ENCODE data around the gene GOLGA8T.
"Not testable (repeated sequence)": the region's sequence is repeated elsewhere in the genome, so short reads cannot be mapped to it uniquely, and the experiment has no call there.

GOLGA8T gene, protein sequence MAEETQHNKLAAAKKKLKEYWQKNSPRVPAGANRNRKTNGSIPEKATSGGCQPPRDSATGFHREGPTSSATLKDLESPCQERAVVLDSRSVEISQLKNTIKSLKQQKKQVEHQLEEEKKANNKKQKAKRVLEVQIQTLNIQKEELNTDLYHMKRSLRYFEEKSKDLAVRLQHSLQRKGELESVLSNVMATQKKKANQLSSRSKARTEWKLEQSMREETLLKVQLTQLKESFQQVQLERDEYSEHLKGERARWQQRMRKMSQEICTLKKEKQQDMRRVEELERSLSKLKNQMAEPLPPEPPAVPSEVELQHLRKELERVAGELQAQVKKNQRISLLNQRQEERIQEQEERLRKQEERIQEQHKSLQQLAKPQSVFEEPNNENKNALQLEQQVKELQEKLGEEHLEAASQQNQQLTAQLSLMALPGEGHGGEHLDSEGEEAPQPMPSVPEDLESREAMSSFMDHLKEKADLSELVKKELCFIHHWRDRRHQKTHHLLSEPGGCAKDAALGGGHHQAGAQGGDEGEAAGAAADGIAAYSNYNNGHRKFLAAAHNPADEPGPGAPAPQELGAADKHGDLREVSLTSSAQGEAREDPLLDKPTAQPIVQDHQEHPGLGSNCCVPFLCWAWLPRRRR

DNA sequence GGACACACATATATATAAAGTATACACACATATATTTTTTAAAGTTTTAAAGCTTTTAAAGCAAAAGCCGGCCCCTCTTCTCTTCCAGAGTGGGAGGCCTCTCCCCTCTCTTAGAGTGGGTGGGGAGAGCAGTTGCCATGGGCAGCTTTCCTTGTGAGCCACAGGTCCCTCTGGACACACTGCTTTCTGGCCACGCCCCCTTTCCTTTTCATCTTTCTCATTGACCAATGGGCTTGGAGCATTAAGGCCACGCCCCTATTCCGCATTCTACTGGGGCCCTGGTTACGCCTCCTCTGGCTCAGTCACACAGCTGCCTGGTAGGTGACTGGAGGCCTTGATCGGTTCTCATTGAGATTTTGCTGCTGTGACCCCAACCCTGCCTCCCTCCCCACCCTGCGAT is at the start of gene GOLGA8T:
Gene GOLGA8T, plus strand, starts transcription at position 301 of the 400 bp plus-strand sequence. Its CDS starts 98 bp downstream, at position 399.
- not testable (repeated sequence) for DNase-seq

- not testable (repeated sequence) for DNase-seq
Measured at GRCh38 chr15:30097827-30098226, 37.0 kb upstream of the GOLGA8T start.

DNA sequence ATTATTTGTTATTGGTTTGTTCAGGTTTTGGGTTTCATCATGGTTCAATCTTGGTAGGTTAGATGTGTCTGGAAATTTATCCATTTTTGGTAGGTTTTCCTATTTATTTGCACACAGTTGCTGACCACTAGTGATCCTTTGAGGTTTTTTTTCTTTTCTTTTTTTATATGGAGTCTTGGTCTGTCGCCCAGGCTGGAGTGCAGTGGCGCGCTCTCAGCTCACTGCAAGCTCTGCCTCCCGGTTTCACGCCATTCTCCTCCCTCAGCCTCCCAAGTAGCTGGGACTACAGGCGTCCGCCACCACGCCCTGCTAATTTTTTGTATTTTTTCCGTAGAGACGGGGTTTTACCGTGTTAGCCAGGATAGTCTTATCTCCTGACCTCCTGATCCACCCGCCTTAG is 32.0 kb upstream of the GOLGA8T start:
- DNase-seq, result not testable (repeated sequence)

- DNase-seq, result not testable (repeated sequence)
Measured at GRCh38 chr15:30103941-30104507, 30.8 kb upstream of the GOLGA8T start.

DNA sequence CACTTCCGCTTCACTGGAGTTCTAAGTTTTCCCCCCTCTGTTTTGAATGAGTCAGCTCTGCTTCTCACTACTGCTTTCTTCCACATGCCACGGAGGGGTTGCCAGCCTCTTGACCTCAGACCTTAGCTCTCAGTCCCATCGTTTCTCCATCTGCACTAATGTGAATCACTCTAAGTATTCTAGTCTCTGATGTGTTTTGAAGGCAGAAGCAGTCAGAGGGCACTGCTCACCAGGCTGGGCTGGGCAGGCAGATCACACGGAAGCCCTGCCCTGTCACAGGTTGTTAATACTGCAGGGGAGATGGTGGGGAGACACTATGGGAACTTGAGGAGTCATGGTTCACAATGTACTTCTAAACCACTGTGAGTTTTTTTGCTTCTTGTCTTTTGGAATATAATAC is 24.3 kb upstream of the GOLGA8T start:
- DNase-seq, result not testable (repeated sequence)

DNA sequence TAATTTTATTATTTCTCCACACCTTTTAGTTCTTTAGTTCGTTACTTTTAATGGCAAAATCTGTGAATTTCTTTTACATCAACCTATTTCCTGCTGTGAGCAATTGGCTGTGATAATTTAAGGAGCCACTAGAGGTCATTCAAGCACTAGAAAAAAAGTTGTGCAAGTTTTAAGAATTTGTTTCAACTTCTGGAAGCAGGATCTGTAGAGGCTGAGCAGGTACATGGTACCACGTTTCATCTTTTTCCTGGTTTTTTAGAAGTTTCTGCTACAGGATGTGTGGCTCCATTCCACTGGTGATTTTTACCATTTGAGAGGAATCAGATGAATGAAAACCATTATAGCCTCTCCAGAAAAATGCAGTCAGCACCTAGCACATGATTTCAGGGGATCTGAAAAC is 4.8 kb upstream of the GOLGA8T start:
- DNase-seq, result not testable (repeated sequence)

DNA sequence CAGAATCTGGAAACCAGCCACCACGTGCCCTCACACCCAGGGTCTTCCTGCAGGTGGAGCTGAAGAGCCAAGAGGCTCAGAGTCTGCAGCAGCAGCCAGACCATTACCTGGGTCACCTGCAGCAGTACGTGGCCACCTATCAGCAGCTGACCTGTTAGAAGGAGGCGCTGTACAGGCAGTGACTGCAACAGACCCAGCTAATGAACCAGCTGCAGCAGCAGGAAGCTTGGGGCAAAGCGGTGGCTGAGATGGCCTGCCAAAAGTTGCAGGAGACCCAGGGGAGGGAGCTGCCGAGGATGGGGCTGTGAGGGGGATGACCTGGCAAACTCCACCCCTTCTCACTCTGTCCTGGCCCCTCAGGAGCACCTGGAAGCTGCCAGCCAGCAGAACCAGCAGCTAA is 8.4 kb downstream of the GOLGA8T start:
- not testable (repeated sequence) for DNase-seq

DNA sequence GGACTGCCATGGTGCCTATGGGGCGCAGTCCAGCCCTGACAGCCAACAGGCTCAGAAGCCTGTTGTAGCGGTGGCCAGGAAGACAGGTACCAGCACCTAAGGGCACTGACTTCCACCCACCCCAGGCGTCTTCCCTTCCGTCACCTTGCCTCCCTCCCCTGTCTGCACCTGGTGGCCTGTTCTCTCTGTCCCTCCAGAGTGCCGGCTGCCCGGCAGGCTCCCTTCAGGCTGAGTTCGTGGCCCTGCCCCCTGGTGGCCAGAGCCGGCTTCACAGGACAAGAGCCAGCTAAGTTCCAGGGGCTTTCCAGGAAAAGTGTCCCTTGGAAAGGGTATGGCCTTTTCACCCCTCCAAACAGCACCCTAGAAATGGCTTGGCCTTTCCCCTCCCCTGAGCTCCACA is 15.0 kb downstream of the GOLGA8T start:
- not testable (repeated sequence) for DNase-seq

DNA sequence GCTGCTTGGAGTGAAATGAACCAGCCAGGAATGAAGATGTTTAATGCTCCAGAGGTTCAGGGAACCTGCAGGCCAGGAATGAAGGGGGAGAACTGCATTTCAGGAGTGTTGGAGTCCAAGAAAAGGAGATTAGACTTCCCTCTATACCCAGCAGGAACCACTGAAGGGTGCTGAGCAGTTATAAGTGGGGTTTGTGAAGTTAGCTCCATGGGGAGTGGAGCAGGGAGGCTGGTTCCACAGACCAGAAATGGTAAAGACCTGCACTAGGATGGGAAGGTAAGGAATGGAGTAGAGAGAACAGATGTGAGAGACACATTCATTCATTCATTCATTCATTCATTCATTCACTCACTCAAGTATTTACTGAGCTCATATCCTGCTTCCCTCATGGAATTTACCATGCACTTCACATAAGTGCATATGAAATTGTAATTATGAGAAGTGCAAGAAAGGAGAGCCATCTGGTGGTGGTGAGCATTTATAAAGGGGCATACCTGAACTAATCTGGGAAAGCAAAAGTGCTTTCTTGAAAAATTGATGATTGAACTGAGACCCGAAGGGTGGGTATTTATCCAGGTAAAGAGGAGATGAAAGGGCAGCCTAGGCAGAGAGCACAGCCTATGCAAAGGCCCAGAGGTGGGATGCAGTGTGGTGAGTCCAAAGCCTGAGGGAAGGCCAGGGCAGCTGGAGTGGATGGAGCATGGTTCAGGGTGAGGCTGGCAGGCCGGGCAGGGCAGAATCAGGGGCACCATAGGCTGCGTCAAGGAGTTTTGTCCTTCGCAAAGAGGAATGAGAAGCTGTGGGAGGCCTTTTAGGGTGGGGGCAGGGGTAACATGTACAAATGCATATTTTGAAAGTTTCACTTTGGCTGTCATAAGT is 27.9 kb downstream of the GOLGA8T start:
- not testable (repeated sequence) for DNase-seq

DNA sequence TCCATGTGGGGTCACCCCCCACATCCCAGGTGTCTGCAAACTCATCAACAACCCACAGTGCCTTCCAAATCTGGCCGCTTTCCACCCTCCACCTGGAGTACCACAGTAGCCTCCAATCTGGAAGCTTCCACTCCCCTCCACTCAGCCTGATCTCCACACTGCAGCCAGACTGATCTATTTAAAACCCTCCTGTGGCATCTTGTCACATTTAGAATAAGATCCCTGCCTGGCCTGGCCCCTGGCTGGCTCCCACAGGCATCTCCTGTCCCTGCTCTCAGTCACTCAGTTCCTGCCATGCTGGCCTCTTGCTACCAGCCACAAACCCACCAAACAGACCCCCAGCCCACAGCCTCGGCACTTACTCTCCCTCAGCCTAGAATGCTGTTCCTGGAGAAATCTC is 28.9 kb downstream of the GOLGA8T start:
- DNase-seq, result not testable (repeated sequence)

DNA sequence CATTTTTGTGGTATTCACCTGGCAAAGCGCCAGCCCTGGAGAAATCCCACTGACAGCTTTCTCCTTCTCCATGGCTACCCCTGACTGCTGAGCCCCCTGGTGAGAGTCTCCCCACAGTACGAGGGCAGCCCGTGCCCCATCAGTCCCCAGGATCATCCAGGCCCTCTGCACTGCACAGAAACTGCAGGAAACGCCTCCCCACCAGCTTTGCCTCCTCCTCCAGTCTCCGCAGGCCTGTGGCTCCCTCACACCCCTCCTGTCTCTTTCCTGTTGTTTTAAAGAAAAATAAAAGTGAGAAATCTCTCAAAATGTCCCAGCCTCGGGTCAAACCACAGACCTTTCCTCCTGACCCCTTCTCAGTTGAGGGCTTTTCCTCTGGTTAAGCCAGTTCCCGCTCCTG is 29.4 kb downstream of the GOLGA8T start:
- DNase-seq, result not testable (repeated sequence)

DNA sequence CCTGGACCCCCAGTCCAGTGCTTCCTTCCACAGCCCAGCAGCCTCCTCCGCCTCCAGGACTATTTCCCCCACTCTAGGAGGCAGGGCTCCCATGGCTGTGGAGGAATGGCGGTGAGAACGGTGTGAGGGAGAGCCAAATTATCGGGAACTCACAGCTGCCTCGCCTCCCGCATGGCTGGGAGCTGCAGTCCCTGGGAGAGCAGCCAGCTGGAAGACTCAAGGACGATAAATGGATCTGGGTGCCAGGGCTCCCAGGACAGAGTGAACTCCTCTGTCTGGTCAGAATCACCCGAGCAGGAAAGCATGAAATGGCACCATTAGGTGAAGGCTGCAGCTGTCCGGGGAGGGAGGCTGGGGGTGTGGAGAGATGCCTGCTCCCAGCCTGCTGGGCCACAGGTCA is 32.6 kb downstream of the GOLGA8T start:
- not testable (repeated sequence) for DNase-seq

GRCh38 chr15:30167886-30168285 is 33.0 kb downstream of the GOLGA8T start:
- not testable (repeated sequence) for DNase-seq

- DNase-seq, result not testable (repeated sequence)
Measured at GRCh38 chr15:30171452-30171851, 36.6 kb downstream of the GOLGA8T start.

- DNase-seq, result not testable (repeated sequence)
Measured at GRCh38 chr15:30173041-30173608, 38.3 kb downstream of the GOLGA8T start.

- not testable (repeated sequence) for DNase-seq
Measured at GRCh38 chr15:30175291-30175690, 40.4 kb downstream of the GOLGA8T start.

DNA sequence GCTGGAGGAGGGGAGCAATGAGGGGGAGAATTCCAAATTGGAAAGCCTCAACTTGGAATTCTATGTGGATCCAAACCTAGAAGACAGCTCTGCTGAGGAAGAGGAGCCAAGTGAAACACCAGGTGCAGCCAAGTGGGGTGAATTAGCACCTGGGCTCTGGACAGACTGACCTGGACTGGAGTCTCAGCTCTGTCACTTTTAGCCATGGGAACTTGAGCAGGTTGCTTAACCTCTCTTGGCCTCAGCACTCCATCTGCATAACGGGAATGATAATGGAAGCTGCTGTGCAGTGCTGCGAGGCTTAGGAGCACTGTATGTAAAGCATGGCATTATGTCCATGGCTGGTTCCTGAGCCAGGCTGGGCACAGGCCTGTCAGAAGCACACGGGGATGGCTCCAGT is 41.8 kb downstream of the GOLGA8T start:
- DNase-seq, result not testable (repeated sequence)

- DNase-seq, result not testable (repeated sequence)
Measured at GRCh38 chr15:30179814-30180213, 45.0 kb downstream of the GOLGA8T start.

DNA sequence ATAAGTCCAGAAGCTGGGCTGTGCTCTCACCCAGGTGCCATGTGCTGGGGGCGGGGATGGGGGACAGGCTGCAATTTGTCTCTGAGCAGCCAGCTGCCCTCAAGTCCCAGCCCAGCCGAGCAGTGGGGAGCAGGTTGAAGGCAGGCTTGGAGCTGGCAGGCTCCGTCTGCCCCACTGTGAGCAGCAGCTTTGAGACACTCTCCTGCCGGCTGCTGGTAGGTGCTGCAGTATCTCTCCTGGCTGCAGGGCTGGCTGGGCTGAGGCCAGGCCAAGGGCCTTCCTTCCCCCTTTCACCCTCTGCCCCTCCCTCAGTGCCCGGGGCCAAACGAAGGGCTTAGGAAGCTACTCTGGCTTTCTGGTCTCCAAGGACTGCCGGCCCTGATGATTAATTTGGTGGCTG is 50.6 kb downstream of the GOLGA8T start:
- DNase-seq, result not testable (repeated sequence)

GRCh38 chr15:30187429-30187828 is 52.6 kb downstream of the GOLGA8T start:
- not testable (repeated sequence) for DNase-seq

DNA sequence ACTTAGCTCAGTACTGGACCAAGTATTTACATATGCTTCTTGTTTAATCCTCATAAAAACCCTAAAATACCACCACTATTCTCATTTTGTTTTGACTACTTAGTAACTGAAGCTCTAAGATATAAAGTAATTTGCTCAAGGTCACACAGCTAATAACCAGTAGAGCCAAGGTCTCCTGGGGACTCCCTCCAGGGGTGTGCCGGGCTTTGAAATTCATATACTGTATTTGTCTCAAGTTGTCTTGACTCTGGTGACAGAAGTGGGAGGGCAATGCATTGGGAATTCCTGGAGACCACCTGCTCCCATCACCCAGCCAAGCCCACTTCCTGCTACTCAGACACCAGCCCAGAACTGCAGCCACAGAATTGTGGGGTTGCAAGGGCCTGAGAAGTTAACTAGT is 54.9 kb downstream of the GOLGA8T start:
- DNase-seq, result not testable (repeated sequence)

- not testable (repeated sequence) for DNase-seq
Measured at GRCh38 chr15:30191143-30191542, 56.3 kb downstream of the GOLGA8T start.
